Measurements from ENCODE around the gene CAPNS2. TPM values are rescaled to one million over a fixed set of nuclear protein-coding genes. Genes with fewer than 3 reads are reported as not detected.

The CAPNS2 gene
- total RNA-seq, 1 donor from 2014 or later = not detected

DNA sequence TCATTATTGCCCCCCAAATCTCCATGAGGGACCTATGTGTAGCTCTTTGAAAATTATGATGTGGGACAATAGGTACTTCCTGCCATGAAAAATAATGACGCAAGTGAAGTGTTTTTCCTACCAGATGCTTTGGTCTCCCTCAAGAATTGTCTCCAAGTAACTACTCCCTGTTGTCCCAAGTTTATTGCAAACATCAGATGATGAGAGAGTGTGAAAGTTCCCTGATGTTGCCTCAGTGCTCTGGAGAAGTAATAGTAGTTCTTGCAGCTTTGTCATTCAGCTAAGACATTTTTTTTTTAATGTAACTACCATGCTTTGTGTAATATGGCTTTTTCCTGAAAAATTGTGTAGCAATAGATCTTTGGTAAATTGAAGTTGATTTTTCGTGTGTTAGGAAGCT, 37.5 kb upstream of the CAPNS2 start:
- no peak for DNase-seq
- TF ChIP-seq CTCF (IDR thresholded peaks at IDR 0.05; ENCODE audit: partially characterized antibody, unreplicated experiment) = no peak
- Mint-ChIP-seq H3K4me3 (ENCODE audit: unreplicated experiment) (no peak overlapping the region), H3K27ac (ENCODE audit: unreplicated experiment) (no peak overlapping the region), H3K9me3 (ENCODE audit: unreplicated experiment) (no peaks in the 10 kb centered on the region), H3K36me3 (ENCODE audit: unreplicated experiment) (no peaks in the 10 kb centered on the region), H3K27me3 (ENCODE audit: unreplicated experiment) (no peaks in the 10 kb centered on the region), H3K4me1 (ENCODE audit: low read depth, unreplicated experiment) (no peaks in the 10 kb centered on the region)

DNA sequence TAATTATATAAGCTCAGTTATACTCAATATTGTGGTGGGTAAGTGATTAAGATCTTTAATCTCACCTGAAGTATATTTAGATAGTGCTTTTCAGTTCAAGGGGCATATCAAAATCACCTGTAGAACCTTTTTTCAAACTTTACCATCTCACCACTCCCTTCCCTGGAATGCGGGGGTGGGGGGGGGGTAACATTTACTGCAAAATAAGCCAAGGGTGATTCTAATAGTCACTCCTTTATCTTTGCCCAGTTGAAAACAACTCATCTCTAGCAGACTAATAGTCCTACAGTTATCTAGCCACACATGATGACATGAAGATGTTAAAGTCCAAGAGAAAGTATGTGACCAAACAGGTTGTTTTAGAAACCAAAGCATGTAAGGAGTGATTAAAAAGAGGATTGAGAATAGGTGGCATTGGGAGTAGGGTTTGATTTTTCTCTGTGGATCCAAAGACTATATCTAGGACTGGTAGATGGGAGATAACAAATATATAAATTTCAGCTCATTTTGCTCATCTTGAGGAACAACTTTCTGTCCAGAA, 36.1 kb upstream of the CAPNS2 start:
- no peaks in the 10 kb centered on the region for H3K27me3 Mint-ChIP-seq (ENCODE audit: unreplicated experiment)
- no peaks in the 10 kb centered on the region for H3K36me3 Mint-ChIP-seq (ENCODE audit: unreplicated experiment)
- no peak for DNase-seq
- TF ChIP-seq CTCF (IDR thresholded peaks at IDR 0.05; ENCODE audit: partially characterized antibody, unreplicated experiment) = no peak
- H3K27ac Mint-ChIP-seq (ENCODE audit: unreplicated experiment) = no peak overlapping the region
- H3K4me3 Mint-ChIP-seq (ENCODE audit: unreplicated experiment) = no peak overlapping the region
- no peaks in the 10 kb centered on the region for H3K9me3 Mint-ChIP-seq (ENCODE audit: unreplicated experiment)
- no peaks in the 10 kb centered on the region for H3K4me1 Mint-ChIP-seq (ENCODE audit: low read depth, unreplicated experiment)

DNA sequence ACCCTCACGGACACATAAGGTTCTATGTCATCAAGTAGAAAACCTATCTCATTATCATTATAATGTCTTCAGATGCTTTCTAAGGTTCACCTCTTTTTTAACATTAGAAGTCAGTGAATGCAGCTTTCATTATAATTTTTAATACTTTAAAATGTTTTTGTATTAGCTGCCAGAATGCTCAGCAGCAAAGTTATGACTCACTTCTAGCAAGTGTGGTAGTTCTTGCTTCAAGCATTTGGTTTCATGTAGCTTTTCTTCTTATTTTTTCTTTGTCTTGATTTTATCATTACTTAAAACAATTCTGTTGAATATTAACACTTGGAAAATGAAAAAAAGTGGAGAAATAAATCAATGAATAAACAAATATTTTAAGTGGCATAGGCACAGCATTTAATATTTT, 34.3 kb upstream of the CAPNS2 start:
- TF ChIP-seq CTCF (IDR thresholded peaks at IDR 0.05; ENCODE audit: partially characterized antibody, unreplicated experiment) = no peak
- no peaks in the 10 kb centered on the region for H3K9me3 Mint-ChIP-seq (ENCODE audit: unreplicated experiment)
- no peak overlapping the region for H3K4me3 Mint-ChIP-seq (ENCODE audit: unreplicated experiment)
- H3K27me3 Mint-ChIP-seq (ENCODE audit: unreplicated experiment) = no peaks in the 10 kb centered on the region
- no peaks in the 10 kb centered on the region for H3K4me1 Mint-ChIP-seq (ENCODE audit: low read depth, unreplicated experiment)
- no peak overlapping the region for H3K27ac Mint-ChIP-seq (ENCODE audit: unreplicated experiment)
- no peak for DNase-seq
- no peaks in the 10 kb centered on the region for H3K36me3 Mint-ChIP-seq (ENCODE audit: unreplicated experiment)

GRCh38 chr16:55534756-55535155, 31.7 kb upstream of the CAPNS2 start:
- H3K36me3 Mint-ChIP-seq (ENCODE audit: unreplicated experiment) = no peaks in the 10 kb centered on the region

DNA sequence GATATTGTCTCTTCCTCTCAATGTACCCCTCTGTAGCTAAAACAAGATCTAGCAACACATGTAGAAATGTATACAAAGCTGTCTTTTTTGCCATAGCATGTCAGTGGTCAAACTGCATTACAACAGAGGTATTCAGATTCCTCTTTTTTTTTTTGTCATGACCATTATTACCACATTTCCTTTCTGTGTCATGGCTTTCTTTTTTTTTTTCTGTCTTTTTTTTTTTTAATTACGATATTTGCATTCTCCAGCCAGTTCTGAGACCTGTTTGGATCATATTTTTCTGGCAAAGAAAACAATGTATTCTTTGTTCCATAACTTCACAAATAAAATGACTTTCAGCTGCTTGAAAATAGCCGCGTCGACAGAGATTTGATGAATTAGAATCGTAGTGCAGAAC, 27.4 kb upstream of the CAPNS2 start:
- DNase-seq = no peak
- H3K27ac Mint-ChIP-seq (ENCODE audit: unreplicated experiment) = no peak overlapping the region
- no peak overlapping the region for H3K4me3 Mint-ChIP-seq (ENCODE audit: unreplicated experiment)
- no peaks in the 10 kb centered on the region for H3K9me3 Mint-ChIP-seq (ENCODE audit: unreplicated experiment)
- H3K27me3 Mint-ChIP-seq (ENCODE audit: unreplicated experiment) = no peaks in the 10 kb centered on the region
- no peaks in the 10 kb centered on the region for H3K4me1 Mint-ChIP-seq (ENCODE audit: low read depth, unreplicated experiment)
- H3K36me3 Mint-ChIP-seq (ENCODE audit: unreplicated experiment) = no peaks in the 10 kb centered on the region
- no peak for TF ChIP-seq CTCF (IDR thresholded peaks at IDR 0.05; ENCODE audit: partially characterized antibody, unreplicated experiment)

More at GRCh38 chr16:55534756-55535155, 31.7 kb upstream of the CAPNS2 start:
- Mint-ChIP-seq H3K27ac (ENCODE audit: unreplicated experiment) (no peak overlapping the region), H3K9me3 (ENCODE audit: unreplicated experiment) (no peaks in the 10 kb centered on the region), H3K4me1 (ENCODE audit: low read depth, unreplicated experiment) (no peaks in the 10 kb centered on the region), H3K4me3 (ENCODE audit: unreplicated experiment) (no peak overlapping the region), H3K27me3 (ENCODE audit: unreplicated experiment) (no peaks in the 10 kb centered on the region)
- no peak for TF ChIP-seq CTCF (IDR thresholded peaks at IDR 0.05; ENCODE audit: partially characterized antibody, unreplicated experiment)
- no peak for DNase-seq

Data from glutamatergic neuron (in vitro differentiated cells).